MG63 (cell line): ENCODE data around the gene PARVA. TPM values are rescaled to one million over a fixed set of nuclear protein-coding genes. Genes with fewer than 3 reads are reported as not detected.
"Not testable (repeated sequence)": the region's sequence is repeated elsewhere in the genome, so short reads cannot be mapped to it uniquely, and the experiment has no call there.

Experiments
- DNase-seq: peaks from one replicate; pipeline ENCODE4 v3.0.0-alpha.2; 2020
- H3K27me3 ChIP-seq: fragments of 250-450 bp; sonication (Bioruptor Pico); 2 replicates; pipeline ENCODE4 v1.5.1; 2020; ENCODE audit warnings: mild to moderate bottlenecking, moderate library complexity
- H3K36me3 ChIP-seq: fragments of 250-450 bp; sonication (Bioruptor Pico); 2 replicates; pipeline ENCODE4 v1.5.1; 2020; ENCODE audit warnings: mild to moderate bottlenecking, moderate library complexity
- H3K4me3 ChIP-seq: fragments of 250-450 bp; sonication (Bioruptor Pico); 2 replicates; pipeline ENCODE4 v1.5.1; 2020; ENCODE audit warnings: mild to moderate bottlenecking, moderate library complexity
- H3K9me3 ChIP-seq: fragments of 250-450 bp; sonication (Bioruptor Pico); 2 replicates; pipeline ENCODE4 v1.5.1; 2020; ENCODE audit warnings: mild to moderate bottlenecking, moderate library complexity
- total RNA-seq: library from RNA; depleted of rRNA; stranded (reverse); fragments of >200 nt; shearing (Covaris generic); gene quantifications from 2 replicates; pipeline ENCODE4 v1.2.3, GENCODE V29; 2014; ENCODE audit warnings: low replicate concordance

PARVA gene
- total RNA-seq, 1 experiment from 2014 or later, result 27.9 TPM

GRCh38 chr11:12516387-12517105, 139.2 kb downstream of the PARVA start:
- H3K36me3 ChIP-seq, result peaks cover 3% of the 10 kb centered on the region

DNA sequence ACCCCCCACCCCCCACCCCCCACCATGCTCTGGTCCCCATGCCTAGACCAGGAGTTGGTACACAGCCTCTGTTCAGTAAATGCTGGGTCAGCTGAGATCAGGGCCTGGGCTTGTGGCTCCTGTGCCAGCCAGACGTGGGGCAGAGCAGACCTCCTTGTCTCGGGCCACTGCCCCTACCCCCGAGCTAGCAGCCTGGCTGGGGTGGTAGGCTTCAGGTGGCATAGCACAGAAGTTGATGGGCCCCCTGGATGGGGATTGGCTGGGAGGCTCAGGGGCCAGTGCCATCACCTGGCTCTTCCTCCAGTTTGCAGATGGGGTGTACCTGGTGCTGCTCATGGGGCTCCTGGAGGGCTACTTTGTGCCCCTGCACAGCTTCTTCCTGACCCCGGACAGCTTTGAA, 139.9 kb downstream of the PARVA start:
- DNase-seq, result no peak
- Histone ChIP-seq H3K9me3 (no peaks in the 10 kb centered on the region), H3K36me3 (peaks cover 3% of the 10 kb centered on the region), H3K27me3 (no peaks in the 10 kb centered on the region), H3K4me3 (no peak overlapping the region)

More at GRCh38 chr11:12516387-12517105, 139.2 kb downstream of the PARVA start:
- H3K27me3 ChIP-seq, result no peaks in the 10 kb centered on the region
- H3K9me3 ChIP-seq, result no peaks in the 10 kb centered on the region
- H3K4me3 ChIP-seq, result no peak overlapping the region
- no peak for DNase-seq

- H3K4me3 ChIP-seq, result no peak overlapping the region
- no peaks in the 10 kb centered on the region for H3K9me3 ChIP-seq
- no peaks in the 10 kb centered on the region for H3K27me3 ChIP-seq
- DNase-seq, result no peak
- H3K36me3 ChIP-seq, result no peaks in the 10 kb centered on the region; the same call in none of the 2 replicates
Observed at GRCh38 chr11:12517741-12518140, 140.4 kb downstream of the PARVA start.

DNA sequence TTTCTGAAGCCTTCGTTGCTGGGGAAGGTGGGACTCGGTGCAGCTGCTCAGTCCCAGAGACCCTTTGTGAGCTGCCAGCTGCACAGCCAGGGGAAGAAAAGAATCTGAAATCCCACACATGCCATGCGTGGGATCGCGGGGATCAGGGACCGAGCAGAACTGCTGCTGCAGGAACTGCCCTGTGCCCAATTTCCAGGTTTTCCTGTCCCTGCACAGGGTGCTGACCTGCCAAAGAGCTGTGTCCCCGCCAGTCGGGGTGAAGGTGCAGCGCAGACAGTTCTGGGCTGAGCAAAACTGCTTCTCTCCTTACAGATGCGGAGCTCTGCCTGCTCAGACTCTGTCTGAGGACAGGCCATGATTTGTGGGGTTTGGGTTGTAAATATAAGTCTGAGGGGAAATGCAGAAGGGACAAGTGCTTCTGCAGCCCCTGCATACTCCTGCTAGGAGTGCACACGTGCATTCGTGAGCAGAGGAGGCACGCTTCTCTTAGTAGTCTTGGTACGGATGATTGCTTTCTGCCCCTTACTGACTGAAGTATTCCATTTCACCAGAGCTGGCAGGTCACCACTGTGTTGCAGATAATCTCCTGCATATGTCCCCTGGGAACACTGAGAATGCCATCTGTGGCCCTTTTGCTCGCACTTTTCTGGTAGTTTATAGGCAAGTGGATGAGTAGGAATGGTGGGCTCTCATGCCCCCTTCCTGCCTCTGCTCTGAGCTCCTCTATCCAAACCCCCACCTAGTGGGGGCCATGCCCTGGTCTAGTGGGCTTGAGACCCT, 141.4 kb downstream of the PARVA start:
- no peak overlapping the region for H3K4me3 ChIP-seq
- no peak for DNase-seq
- H3K36me3 ChIP-seq, result no peaks in the 10 kb centered on the region; the same call in none of the 2 replicates
- no peaks in the 10 kb centered on the region for H3K27me3 ChIP-seq
- H3K9me3 ChIP-seq, result no peaks in the 10 kb centered on the region

DNA sequence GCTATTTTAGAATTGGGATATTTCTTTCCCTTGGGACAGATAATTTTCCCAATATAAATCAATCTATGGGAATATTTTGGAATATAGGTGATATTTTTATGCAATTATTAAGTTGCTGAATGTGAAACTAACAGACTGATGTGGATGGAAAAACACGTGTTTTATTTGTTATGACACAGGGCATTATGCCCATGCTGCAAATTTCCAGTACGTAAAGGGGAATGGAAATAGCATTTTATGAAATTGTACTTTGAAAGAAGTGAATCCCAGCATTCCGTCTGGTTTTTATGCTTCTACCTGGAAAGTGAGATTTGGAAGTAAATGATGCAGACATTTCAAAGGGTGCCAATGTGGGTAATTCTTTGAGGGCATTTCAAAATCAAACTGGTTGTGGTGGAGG, 142.7 kb downstream of the PARVA start:
- Histone ChIP-seq H3K9me3 (no peaks in the 10 kb centered on the region), H3K27me3 (no peaks in the 10 kb centered on the region), H3K4me3 (no peak overlapping the region), H3K36me3 (no peaks in the 10 kb centered on the region; the same call in none of the 2 replicates)
- no peak for DNase-seq

- not testable (repeated sequence) for H3K4me3 ChIP-seq, H3K27me3 ChIP-seq, H3K36me3 ChIP-seq, H3K9me3 ChIP-seq, DNase-seq
Observed at GRCh38 chr11:12520576-12520975, 143.2 kb downstream of the PARVA start.

GRCh38 chr11:12523180-12523924, 146.0 kb downstream of the PARVA start:
- Histone ChIP-seq H3K9me3 (no peaks in the 10 kb centered on the region), H3K27me3 (no peaks in the 10 kb centered on the region), H3K36me3 (peaks cover 15% of the 10 kb centered on the region), H3K4me3 (no peak overlapping the region)
- DNase-seq, result no peak

GRCh38 chr11:12524865-12525264, 147.5 kb downstream of the PARVA start:
- Histone ChIP-seq H3K27me3 (no peaks in the 10 kb centered on the region), H3K9me3 (no peaks in the 10 kb centered on the region), H3K36me3 (peaks cover 23% of the 10 kb centered on the region), H3K4me3 (no peak overlapping the region)
- DNase-seq, result no peak

DNA sequence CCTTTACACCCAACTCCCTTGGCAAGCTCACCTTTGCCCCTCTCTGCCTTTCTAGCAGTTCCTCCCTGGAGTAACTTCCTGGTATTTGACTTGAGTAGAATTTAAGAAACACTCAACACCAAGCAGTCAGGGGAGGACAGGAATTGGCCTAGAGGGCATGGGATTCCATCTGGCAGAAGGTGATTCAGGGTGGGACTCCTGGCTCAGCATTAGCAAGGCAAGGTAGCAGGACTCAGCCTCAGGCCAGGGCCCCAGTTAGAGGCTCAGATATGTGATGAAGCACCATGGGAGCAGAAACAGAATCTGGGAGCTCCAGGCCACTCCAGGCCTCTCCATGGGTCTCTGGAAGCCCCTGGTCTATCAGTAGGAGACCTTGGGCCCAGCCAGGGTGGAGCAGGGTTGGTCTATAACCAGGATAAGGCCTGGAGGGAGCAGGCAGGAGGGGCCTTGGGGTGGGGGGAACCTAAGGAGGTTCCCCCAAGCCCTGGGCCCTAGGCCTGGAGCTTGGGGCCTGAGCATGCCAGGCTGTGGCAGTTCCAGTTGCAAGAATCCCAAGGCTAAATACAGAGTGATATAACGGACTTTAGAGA, 148.2 kb downstream of the PARVA start:
- H3K4me3 ChIP-seq, result no peak overlapping the region
- no peaks in the 10 kb centered on the region for H3K9me3 ChIP-seq
- no peaks in the 10 kb centered on the region for H3K27me3 ChIP-seq
- H3K36me3 ChIP-seq, result peaks cover 26% of the 10 kb centered on the region
- no peak for DNase-seq

- no peaks in the 10 kb centered on the region for H3K27me3 ChIP-seq
- H3K4me3 ChIP-seq, result no peak overlapping the region
- H3K9me3 ChIP-seq, result no peaks in the 10 kb centered on the region
- peaks cover 26% of the 10 kb centered on the region for H3K36me3 ChIP-seq
- DNase-seq, result peak; percentile 73
Observed at GRCh38 chr11:12526789-12527188, 149.4 kb downstream of the PARVA start.

DNA sequence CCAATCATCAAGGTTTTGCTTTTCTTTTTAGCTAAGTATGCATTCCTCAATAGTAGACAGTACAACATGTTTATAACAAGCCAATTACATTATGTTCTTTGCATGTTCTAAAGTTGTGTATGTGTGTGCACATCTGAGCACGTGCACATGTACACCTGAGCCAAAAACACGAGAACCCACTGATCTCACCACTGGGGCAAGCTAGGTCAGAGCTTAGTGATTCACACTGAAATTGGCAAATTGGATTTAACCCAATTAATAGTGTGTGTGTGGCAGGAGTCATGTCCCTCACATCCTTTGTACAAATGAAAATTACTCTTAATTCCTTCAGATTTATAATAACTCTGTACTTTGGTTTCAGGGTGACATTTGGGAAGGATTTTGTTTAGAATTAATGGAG, 151.1 kb downstream of the PARVA start:
- no peaks in the 10 kb centered on the region for H3K27me3 ChIP-seq
- no peaks in the 10 kb centered on the region for H3K9me3 ChIP-seq
- H3K4me3 ChIP-seq, result no peak overlapping the region
- peaks cover 26% of the 10 kb centered on the region for H3K36me3 ChIP-seq
- no peak for DNase-seq

DNA sequence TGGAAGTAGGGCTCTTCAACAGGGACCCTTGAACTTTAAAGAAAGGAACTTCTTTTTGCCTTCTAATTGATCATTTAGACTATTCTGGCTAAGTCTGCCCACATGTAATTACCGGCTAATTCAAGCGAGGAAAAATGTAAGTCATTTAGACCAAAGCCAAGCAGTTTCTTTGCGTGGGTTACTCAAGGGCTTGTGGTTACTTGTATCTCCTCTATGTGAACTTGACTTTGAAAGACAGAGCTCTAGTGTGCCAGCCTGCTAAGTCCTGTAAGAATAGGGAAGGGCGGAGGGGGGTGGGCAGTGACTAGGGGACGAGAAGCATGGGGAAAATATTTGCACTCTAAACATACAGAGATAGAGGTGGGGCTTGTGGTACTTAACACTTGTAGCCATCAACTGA, 151.7 kb downstream of the PARVA start:
- no peak for DNase-seq
- Histone ChIP-seq H3K27me3 (no peaks in the 10 kb centered on the region), H3K36me3 (peaks cover 26% of the 10 kb centered on the region), H3K9me3 (no peaks in the 10 kb centered on the region), H3K4me3 (no peak overlapping the region)

- H3K9me3 ChIP-seq, result no peaks in the 10 kb centered on the region
- H3K36me3 ChIP-seq, result peaks cover 26% of the 10 kb centered on the region
- H3K27me3 ChIP-seq, result no peaks in the 10 kb centered on the region
- H3K4me3 ChIP-seq, result no peak overlapping the region
- DNase-seq, result no peak
Observed at GRCh38 chr11:12529793-12530192, 152.4 kb downstream of the PARVA start.

GRCh38 chr11:12531020-12531419, 153.6 kb downstream of the PARVA start:
- no peak for DNase-seq
- Histone ChIP-seq H3K27me3 (no peaks in the 10 kb centered on the region), H3K4me3 (no peak overlapping the region), H3K36me3 (peaks cover 26% of the 10 kb centered on the region), H3K9me3 (no peaks in the 10 kb centered on the region)

DNA sequence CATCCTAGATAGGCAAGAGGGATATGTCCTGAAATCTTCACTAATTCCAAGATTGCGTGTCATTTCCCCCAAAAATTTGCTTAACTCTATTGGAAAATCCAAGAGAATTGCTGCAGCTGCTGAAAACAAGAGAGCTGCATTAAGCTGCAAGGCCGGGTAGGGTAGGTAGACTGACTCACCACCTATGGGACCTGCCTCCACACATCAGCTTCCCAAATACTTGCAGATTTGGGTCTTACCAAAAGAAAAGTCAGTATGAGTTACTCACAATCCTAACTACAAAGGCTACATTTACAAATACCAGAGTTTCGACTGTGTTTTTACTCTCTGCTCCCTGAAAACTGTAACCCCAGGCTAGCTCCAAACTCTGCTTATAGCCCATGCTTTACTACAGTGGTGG, 154.3 kb downstream of the PARVA start:
- Histone ChIP-seq H3K4me3 (no peak overlapping the region), H3K9me3 (no peaks in the 10 kb centered on the region), H3K27me3 (no peaks in the 10 kb centered on the region), H3K36me3 (peaks cover 26% of the 10 kb centered on the region)
- DNase-seq, result no peak

DNA sequence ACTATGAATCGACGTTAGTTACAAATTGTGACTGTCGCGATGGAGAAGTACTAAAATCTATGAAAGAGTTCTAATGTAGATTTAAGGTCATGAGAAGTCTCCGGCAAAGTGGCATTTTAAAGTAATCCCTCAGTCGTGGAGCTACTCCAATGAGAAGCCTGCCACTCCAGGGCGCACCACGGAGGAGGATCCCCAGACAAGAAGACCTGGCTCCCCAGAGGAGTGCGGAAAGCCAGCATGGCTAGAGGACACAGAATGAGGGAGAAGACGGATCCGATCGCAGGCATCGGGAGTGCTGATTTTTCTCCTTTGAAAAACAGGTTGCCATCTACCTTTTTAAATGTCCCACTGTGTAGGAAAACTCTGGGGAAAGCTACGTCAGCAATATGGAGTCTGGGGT, 155.2 kb downstream of the PARVA start:
- Histone ChIP-seq H3K4me3 (no peak overlapping the region), H3K27me3 (no peaks in the 10 kb centered on the region), H3K9me3 (no peaks in the 10 kb centered on the region), H3K36me3 (peaks cover 19% of the 10 kb centered on the region)
- no peak for DNase-seq

GRCh38 chr11:12534549-12534948, 157.2 kb downstream of the PARVA start:
- Histone ChIP-seq H3K27me3 (no peaks in the 10 kb centered on the region), H3K36me3 (peaks cover 3% of the 10 kb centered on the region), H3K4me3 (no peak overlapping the region), H3K9me3 (no peaks in the 10 kb centered on the region)
- DNase-seq, result no peak
